ENCODE measurements around the gene MRPL55.

Gene MRPL55

DNA sequence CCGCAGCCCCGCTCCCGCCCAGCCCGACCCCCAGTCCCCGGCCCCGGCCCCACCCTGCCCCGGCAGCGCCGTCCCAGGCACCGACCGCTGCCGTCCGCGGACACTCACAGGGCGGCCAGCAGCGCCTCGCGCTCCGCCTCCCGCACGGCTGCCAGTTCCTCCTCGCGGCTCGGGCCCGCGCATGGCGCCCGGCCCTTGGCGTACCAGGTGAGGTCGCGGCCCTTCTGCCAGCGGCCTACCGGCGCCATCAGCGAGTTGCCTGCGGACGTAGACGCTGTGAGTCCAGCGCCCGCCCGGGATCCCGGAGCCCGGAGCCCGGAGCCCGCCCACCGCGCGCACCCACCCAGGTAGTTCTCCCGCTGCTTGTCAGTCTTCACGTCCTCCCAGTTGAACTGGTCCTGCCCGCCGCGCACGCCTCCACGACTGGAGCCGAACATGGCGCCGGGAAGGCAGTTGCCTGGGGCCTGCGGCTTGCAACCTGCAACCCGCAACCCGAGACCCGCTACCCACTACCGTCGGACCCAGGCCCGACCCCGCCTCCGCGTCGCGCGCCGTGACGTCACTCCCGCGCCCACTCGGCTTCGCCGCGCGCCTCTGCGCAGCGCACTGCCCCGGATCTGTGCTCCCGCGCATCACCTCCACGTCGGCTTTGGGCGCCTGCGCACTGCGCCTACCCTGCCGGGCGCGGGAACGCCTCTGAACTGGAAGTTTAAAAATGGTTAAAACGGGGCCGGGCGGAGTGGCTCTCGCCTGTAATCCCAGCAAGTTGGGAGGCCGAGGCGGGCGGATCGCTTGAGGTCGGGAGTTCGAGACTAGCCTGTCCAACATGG lies 6.1 kb downstream of the MRPL55 start, which contains the start of gene C1orf35:
TSS of gene C1orf35 (minus strand) at position 535 of the 830 bp plus-strand sequence. CDS start at position 437, 98 bp downstream.
- Histone ChIP-seq H3K36me3 (ENCODE audit: control insufficient read depth, insufficient read depth, low read length) (peaks cover 15% of the 10 kb centered on the region), H3K9ac (ENCODE audit: low read depth, low read length) (no peak within 1 kb of the TSS), H3K9me3 (ENCODE audit: control insufficient read depth, insufficient read depth, low read length) (no peaks in the 10 kb centered on the region), H3K4me1 (ENCODE audit: control insufficient read depth, insufficient read depth, low read length) (no peaks in the 10 kb centered on the region), H3K27me3 (ENCODE audit: control insufficient read depth, insufficient read depth, low read length) (no peaks in the 10 kb centered on the region), H3K4me3 (ENCODE audit: low read depth, low read length) (peak within 1 kb of the TSS; percentile 43)

- H3K9me3 ChIP-seq (ENCODE audit: control insufficient read depth, insufficient read depth, low read length) = no peaks in the 10 kb centered on the region
- no peak overlapping the region for H3K9ac ChIP-seq (ENCODE audit: low read depth, low read length)
- peak overlapping the region; percentile 43 for H3K4me3 ChIP-seq (ENCODE audit: low read depth, low read length)
- H3K36me3 ChIP-seq (ENCODE audit: control insufficient read depth, insufficient read depth, low read length) = peaks cover 14% of the 10 kb centered on the region
- no peaks in the 10 kb centered on the region for H3K4me1 ChIP-seq (ENCODE audit: control insufficient read depth, insufficient read depth, low read length)
- no peaks in the 10 kb centered on the region for H3K27me3 ChIP-seq (ENCODE audit: control insufficient read depth, insufficient read depth, low read length)
These were observed 6.9 kb downstream of the MRPL55 start for GRCh38 chr1:228101994-228102790.

- Histone ChIP-seq H3K4me3 (ENCODE audit: low read depth, low read length) (no peak overlapping the region), H3K27me3 (ENCODE audit: control insufficient read depth, insufficient read depth, low read length) (no peaks in the 10 kb centered on the region), H3K9me3 (ENCODE audit: control insufficient read depth, insufficient read depth, low read length) (no peaks in the 10 kb centered on the region), H3K36me3 (ENCODE audit: control insufficient read depth, insufficient read depth, low read length) (peaks cover 12% of the 10 kb centered on the region), H3K9ac (ENCODE audit: low read depth, low read length) (no peak overlapping the region), H3K4me1 (ENCODE audit: control insufficient read depth, insufficient read depth, low read length) (no peaks in the 10 kb centered on the region)
These were observed 7.5 kb downstream of the MRPL55 start for GRCh38 chr1:228101614-228101993.

DNA sequence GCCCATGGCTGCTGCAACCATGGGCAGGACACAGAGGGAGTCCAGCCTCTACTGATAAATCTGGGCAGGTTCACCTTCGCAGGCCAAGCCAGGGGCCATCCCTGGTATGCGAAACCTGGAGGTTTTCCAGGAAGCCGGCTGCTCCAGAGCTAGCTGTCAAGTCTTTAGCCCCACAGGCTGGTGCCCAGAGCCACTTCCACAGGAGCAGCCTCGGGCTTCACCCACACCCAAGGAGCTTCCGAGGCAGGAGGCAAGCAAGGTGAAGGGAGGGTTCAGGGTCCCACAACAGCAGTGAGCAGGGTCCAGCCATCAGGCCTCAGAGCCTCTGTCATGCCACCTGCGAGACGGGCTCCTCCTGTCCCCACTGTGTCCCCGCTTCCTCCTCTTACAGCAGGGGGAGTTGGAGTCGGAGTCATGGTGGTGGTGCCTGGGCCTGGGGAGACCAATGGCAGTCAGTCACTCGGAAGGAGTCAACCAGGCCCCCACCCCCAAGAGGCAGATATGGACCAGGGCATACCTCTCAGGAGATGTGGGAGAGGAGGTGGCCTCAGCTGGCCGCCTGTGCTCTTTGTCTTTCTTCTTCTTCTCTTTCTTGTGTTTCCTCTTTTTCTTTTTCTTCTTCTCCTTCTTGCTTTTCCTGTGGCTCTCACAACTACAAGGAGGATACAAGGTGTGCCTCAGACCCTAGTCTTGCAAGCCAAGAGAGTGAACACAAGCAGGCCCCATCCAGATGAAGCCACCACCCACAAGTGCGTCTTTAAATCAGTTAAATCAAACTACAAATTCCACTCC lies 8.1 kb downstream of the MRPL55 start:
- Histone ChIP-seq H3K9me3 (ENCODE audit: control insufficient read depth, insufficient read depth, low read length) (no peaks in the 10 kb centered on the region), H3K4me3 (ENCODE audit: low read depth, low read length) (no peak overlapping the region), H3K36me3 (ENCODE audit: control insufficient read depth, insufficient read depth, low read length) (peaks cover 11% of the 10 kb centered on the region), H3K4me1 (ENCODE audit: control insufficient read depth, insufficient read depth, low read length) (no peaks in the 10 kb centered on the region), H3K27me3 (ENCODE audit: control insufficient read depth, insufficient read depth, low read length) (no peaks in the 10 kb centered on the region), H3K9ac (ENCODE audit: low read depth, low read length) (no peak overlapping the region)

DNA sequence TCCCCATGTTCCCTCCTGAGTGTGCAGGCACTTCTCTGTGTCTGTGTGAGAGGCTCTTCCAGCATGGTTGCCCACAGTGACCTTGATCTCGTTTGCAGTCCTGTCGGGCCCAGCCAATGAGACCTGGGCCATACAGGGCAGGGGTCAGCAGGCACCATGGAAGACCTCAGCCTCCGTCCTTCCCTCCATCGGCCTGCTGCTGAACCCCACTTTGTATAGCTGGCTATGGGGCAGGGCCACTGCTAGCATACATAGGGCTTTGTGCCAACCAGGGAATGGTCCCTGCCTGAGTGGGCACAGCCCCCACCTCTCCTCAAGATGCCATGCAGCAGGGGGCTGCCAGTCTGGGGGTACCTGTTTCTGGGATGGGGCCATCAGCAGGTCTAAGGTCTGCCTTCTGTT lies 9.8 kb downstream of the MRPL55 start:
- Histone ChIP-seq H3K4me3 (ENCODE audit: low read depth, low read length) (no peak overlapping the region), H3K4me1 (ENCODE audit: control insufficient read depth, insufficient read depth, low read length) (no peaks in the 10 kb centered on the region), H3K9ac (ENCODE audit: low read depth, low read length) (no peak overlapping the region), H3K9me3 (ENCODE audit: control insufficient read depth, insufficient read depth, low read length) (no peaks in the 10 kb centered on the region), H3K27me3 (ENCODE audit: control insufficient read depth, insufficient read depth, low read length) (no peaks in the 10 kb centered on the region), H3K36me3 (ENCODE audit: control insufficient read depth, insufficient read depth, low read length) (peaks cover 11% of the 10 kb centered on the region)

DNA sequence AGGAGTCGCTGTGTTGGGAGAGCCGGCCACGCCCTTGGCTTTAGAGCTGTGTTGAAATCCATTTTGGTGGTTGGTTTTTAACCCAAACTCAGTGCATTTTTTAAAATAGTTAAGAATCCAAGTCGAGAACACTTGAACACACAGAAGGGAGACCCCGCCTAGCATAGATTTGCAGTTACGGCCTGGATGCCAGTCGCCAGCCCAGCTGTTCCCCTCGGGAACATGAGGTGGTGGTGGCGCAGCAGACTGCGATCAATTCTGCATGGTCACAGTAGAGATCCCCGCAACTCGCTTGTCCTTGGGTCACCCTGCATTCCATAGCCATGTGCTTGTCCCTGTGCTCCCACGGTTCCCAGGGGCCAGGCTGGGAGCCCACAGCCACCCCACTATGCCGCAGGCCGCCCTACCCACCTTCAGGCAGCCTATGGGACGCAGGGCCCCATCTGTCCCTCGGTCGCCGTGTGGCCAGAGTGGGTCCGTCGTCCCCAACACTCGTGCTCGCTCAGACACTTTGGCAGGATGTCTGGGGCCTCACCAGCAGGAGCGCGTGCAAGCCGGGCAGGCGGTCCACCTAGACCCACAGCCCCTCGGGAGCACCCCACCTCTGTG lies 10.7 kb downstream of the MRPL55 start:
- Histone ChIP-seq H3K4me1 (ENCODE audit: control insufficient read depth, insufficient read depth, low read length) (no peaks in the 10 kb centered on the region), H3K36me3 (ENCODE audit: control insufficient read depth, insufficient read depth, low read length) (peaks cover 11% of the 10 kb centered on the region), H3K9me3 (ENCODE audit: control insufficient read depth, insufficient read depth, low read length) (no peaks in the 10 kb centered on the region), H3K9ac (ENCODE audit: low read depth, low read length) (no peak overlapping the region), H3K27me3 (ENCODE audit: control insufficient read depth, insufficient read depth, low read length) (no peaks in the 10 kb centered on the region), H3K4me3 (ENCODE audit: low read depth, low read length) (no peak overlapping the region)

GRCh38 chr1:228097333-228098081 lies 11.6 kb downstream of the MRPL55 start:
- Histone ChIP-seq H3K4me1 (ENCODE audit: control insufficient read depth, insufficient read depth, low read length) (no peaks in the 10 kb centered on the region), H3K9ac (ENCODE audit: low read depth, low read length) (no peak overlapping the region), H3K27me3 (ENCODE audit: control insufficient read depth, insufficient read depth, low read length) (no peaks in the 10 kb centered on the region), H3K36me3 (ENCODE audit: control insufficient read depth, insufficient read depth, low read length) (peaks cover 11% of the 10 kb centered on the region), H3K4me3 (ENCODE audit: low read depth, low read length) (no peak overlapping the region), H3K9me3 (ENCODE audit: control insufficient read depth, insufficient read depth, low read length) (no peaks in the 10 kb centered on the region)

GRCh38 chr1:228096416-228097332 lies 12.4 kb downstream of the MRPL55 start:
- H3K27me3 ChIP-seq (ENCODE audit: control insufficient read depth, insufficient read depth, low read length) = no peaks in the 10 kb centered on the region
- H3K36me3 ChIP-seq (ENCODE audit: control insufficient read depth, insufficient read depth, low read length) = peaks cover 14% of the 10 kb centered on the region
- H3K4me1 ChIP-seq (ENCODE audit: control insufficient read depth, insufficient read depth, low read length) = no peaks in the 10 kb centered on the region
- no peak overlapping the region for H3K9ac ChIP-seq (ENCODE audit: low read depth, low read length)
- H3K9me3 ChIP-seq (ENCODE audit: control insufficient read depth, insufficient read depth, low read length) = no peaks in the 10 kb centered on the region
- H3K4me3 ChIP-seq (ENCODE audit: low read depth, low read length) = no peak overlapping the region

- Histone ChIP-seq H3K36me3 (ENCODE audit: control insufficient read depth, insufficient read depth, low read length) (peaks cover 14% of the 10 kb centered on the region), H3K9ac (ENCODE audit: low read depth, low read length) (no peak overlapping the region), H3K9me3 (ENCODE audit: control insufficient read depth, insufficient read depth, low read length) (no peaks in the 10 kb centered on the region), H3K27me3 (ENCODE audit: control insufficient read depth, insufficient read depth, low read length) (no peaks in the 10 kb centered on the region), H3K4me3 (ENCODE audit: low read depth, low read length) (no peak overlapping the region), H3K4me1 (ENCODE audit: control insufficient read depth, insufficient read depth, low read length) (no peaks in the 10 kb centered on the region)
These were observed 13.2 kb downstream of the MRPL55 start for GRCh38 chr1:228095938-228096337.

GRCh38 chr1:228095161-228095560 lies 13.9 kb downstream of the MRPL55 start:
- Histone ChIP-seq H3K4me1 (ENCODE audit: control insufficient read depth, insufficient read depth, low read length) (no peaks in the 10 kb centered on the region), H3K36me3 (ENCODE audit: control insufficient read depth, insufficient read depth, low read length) (peaks cover 14% of the 10 kb centered on the region), H3K27me3 (ENCODE audit: control insufficient read depth, insufficient read depth, low read length) (no peaks in the 10 kb centered on the region), H3K9ac (ENCODE audit: low read depth, low read length) (no peak overlapping the region), H3K4me3 (ENCODE audit: low read depth, low read length) (no peak overlapping the region), H3K9me3 (ENCODE audit: control insufficient read depth, insufficient read depth, low read length) (no peaks in the 10 kb centered on the region)
